ENCODE results near the gene PHAX. TPM values are rescaled to one million over a fixed set of nuclear protein-coding genes. Genes with fewer than 3 reads are reported as not detected.

Gene PHAX
- total and polyA plus RNA-seq, 10 of the 15 experiments (the other 5 are each of a cell fraction or from before 2014, with no cell fraction given): 28.2 to 88.7 (median 60.3) TPM

- ATAC-seq (peak; percentile 87), FAIRE-seq (no peak), DNase-seq (ENCODE audit: low read depth, low spot score) (no peak)
- POLR2A ChIA-PET: no interaction called here
- SMC1A ChIA-PET (ENCODE audit: uncharacterized antibody, unreplicated experiment): interaction anchor here (1.1 to 1.9 kb wide), 5 partner anchors 10 to 17 kb away, joined by 4 to 6 read pairs (median 4); no protein-coding TSS in a partner anchor
- no peaks in the 10 kb centered on the region for H3K27me3 ChIP-seq (replicated peaks in 1 of 2; ENCODE audit: control insufficient read depth in 2 of 2, insufficient read depth in 2 of 2, low read length in 1 of 2)
- TF ChIP-seq LARP7 (IDR thresholded peaks at IDR 0.05) (no peak), RELA (IDR thresholded peaks at IDR 0.05; ENCODE audit: borderline replicate concordance, partially characterized antibody) (no peak), SMARCA5 (IDR thresholded peaks at IDR 0.05) (no peak), TARDBP (IDR thresholded peaks at IDR 0.05; ENCODE audit: borderline replicate concordance) (no peak), BRCA1 (IDR thresholded peaks at IDR 0.05; ENCODE audit: low read depth, low read length) (no peak), KDM1A (IDR thresholded peaks at IDR 0.05; ENCODE audit: borderline replicate concordance) (no peak), MXI1 (IDR thresholded peaks at IDR 0.05; ENCODE audit: low read depth, low read length) (no peak), CREB1 (IDR thresholded peaks at IDR 0.05; ENCODE audit: low read depth) (no peak), MEF2B (IDR thresholded peaks at IDR 0.05; ENCODE audit: partially characterized antibody, poor library complexity, severe bottlenecking) (no peak), SKIL (IDR thresholded peaks at IDR 0.05; ENCODE audit: low read depth, poor library complexity, severe bottlenecking) (no peak), JUNB (IDR thresholded peaks at IDR 0.05) (no peak), POLR2AphosphoS2 (IDR thresholded peaks at IDR 0.05; ENCODE audit: low read depth, low read length) (no peak), CBX3 (IDR thresholded peaks at IDR 0.05; ENCODE audit: borderline replicate concordance, low read depth) (no peak), IRF4 (IDR thresholded peaks at IDR 0.05; ENCODE audit: low read depth, low read length) (no peak), ZBED1 (IDR thresholded peaks at IDR 0.05; ENCODE audit: borderline replicate concordance) (no peak)
- TF ChIP-seq, protein P1, sequence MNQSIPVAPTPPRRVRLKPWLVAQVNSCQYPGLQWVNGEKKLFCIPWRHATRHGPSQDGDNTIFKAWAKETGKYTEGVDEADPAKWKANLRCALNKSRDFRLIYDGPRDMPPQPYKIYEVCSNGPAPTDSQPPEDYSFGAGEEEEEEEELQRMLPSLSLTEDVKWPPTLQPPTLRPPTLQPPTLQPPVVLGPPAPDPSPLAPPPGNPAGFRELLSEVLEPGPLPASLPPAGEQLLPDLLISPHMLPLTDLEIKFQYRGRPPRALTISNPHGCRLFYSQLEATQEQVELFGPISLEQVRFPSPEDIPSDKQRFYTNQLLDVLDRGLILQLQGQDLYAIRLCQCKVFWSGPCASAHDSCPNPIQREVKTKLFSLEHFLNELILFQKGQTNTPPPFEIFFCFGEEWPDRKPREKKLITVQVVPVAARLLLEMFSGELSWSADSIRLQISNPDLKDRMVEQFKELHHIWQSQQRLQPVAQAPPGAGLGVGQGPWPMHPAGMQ (IDR thresholded peaks at IDR 0.05; ENCODE audit: borderline replicate concordance): no peak
- intact Hi-C loops (cut with micrococcal nuclease; ENCODE audit: unreplicated experiment) (no loop called here), in situ Hi-C loops (cut with MboI) (no loop called here)
- RAD21 ChIA-PET (ENCODE audit: unreplicated experiment): no interaction called here
- H4K20me1 ChIP-seq (ENCODE audit: control insufficient read depth, insufficient read depth): no peaks in the 10 kb centered on the region
- H3K4me3 ChIP-seq: no peak overlapping the region
- CTCF ChIA-PET: interaction anchor here (0.9 to 1.2 kb wide), 4 partner anchors 14 to 588 kb away, joined by 3 to 4 read pairs (median 3); no protein-coding TSS in a partner anchor
- H2AFZ ChIP-seq (ENCODE audit: control insufficient read depth, low read depth, low read length): peak overlapping the region; percentile 64
- H3K9me3 ChIP-seq (replicated peaks; ENCODE audit: control insufficient read depth, insufficient read depth, low read length): no peaks in the 10 kb centered on the region; the same call in none of the 3 replicates
- H3K36me3 ChIP-seq (ENCODE audit: control insufficient read depth in 2 of 2, insufficient read depth in 2 of 2, low read length in 1 of 2): no peaks in the 10 kb centered on the region
- no TSS peak for BruUV-seq (replicated peaks)
- 12% methylated on average over 5 of the region's 5 CpGs for WGBS (ENCODE audit: insufficient coverage, insufficient replicate concordance, low lambda C conversion rate, missing lambda C conversion rate)
- no peaks in the 10 kb centered on the region for H3K79me2 ChIP-seq (ENCODE audit: control insufficient read depth, insufficient read depth, low read length)
- H3K4me2 ChIP-seq (ENCODE audit: control insufficient read depth, insufficient read depth): peak overlapping the region; percentile 10; the same call in 1 of the 2 replicates
- no peak overlapping the region for H3K27ac ChIP-seq (ENCODE audit: control insufficient read depth, insufficient read depth)
- H3K4me1 ChIP-seq (ENCODE audit: control insufficient read depth, insufficient read depth, low read length): no peaks in the 10 kb centered on the region
- no peak overlapping the region for H3K9ac ChIP-seq (ENCODE audit: control insufficient read depth, insufficient read depth, low read length)
Observed at GRCh38 chr5:126641387-126641786, 40.6 kb downstream of the PHAX start.

All from GM12878 (cell line).